GM13976 (cell line): Measurements from ENCODE around the gene GSK3B.
"Not testable (repeated sequence)": the region's sequence is repeated elsewhere in the genome, so short reads cannot be mapped to it uniquely, and the experiment has no call there.

Experiments used
- DNase-seq: peaks from one replicate; pipeline ENCODE4 v3.0.0; 2012; ENCODE audit warnings: low spot score
- CTCF ChIP-seq: IDR thresholded peaks from 2 replicates; pipeline ENCODE4 v1.5.1; 2012; ENCODE audit warnings: borderline replicate concordance, mild to moderate bottlenecking; ENCODE audit not compliant: insufficient read depth; ENCODE audit errors: extremely low read depth, missing control alignments, control extremely low read depth
- in situ Hi-C: fragments of 300-500 bp; cut with MboI; formaldehyde crosslinking; loops from one replicate; pipeline ENCODE4 v1.12.0; 2022; ENCODE audit warnings: low sequenced_read_pairs, mixed read lengths, inconsistent platforms; ENCODE audit not compliant: unreplicated experiment

Gene GSK3B

GRCh38 chr3:120024103-120024502 lies 70.1 kb downstream of the GSK3B start:
- in situ Hi-C loops: no loop called here
- DNase-seq: no peak

GRCh38 chr3:120022729-120023128 lies 71.5 kb downstream of the GSK3B start:
- in situ Hi-C loops: no loop called here
- DNase-seq: no peak
- no peak for TF ChIP-seq CTCF

More at GRCh38 chr3:120024103-120024502, 70.1 kb downstream of the GSK3B start:
- TF ChIP-seq CTCF: no peak

GRCh38 chr3:120021523-120021922 lies 72.7 kb downstream of the GSK3B start:
- no peak for DNase-seq
- TF ChIP-seq CTCF: no peak
- in situ Hi-C loops: no loop called here

- TF ChIP-seq CTCF: no peak
- in situ Hi-C loops: no loop called here
- DNase-seq: no peak
Observed at GRCh38 chr3:120018299-120018698, 75.9 kb downstream of the GSK3B start.

GRCh38 chr3:120017692-120018091 lies 76.6 kb downstream of the GSK3B start:
- no peak for TF ChIP-seq CTCF
- in situ Hi-C loops: no loop called here
- DNase-seq: no peak

GRCh38 chr3:120013481-120013880 lies 80.8 kb downstream of the GSK3B start:
- no peak for TF ChIP-seq CTCF
- in situ Hi-C loops: no loop called here
- no peak for DNase-seq

GRCh38 chr3:120005741-120006140 lies 88.5 kb downstream of the GSK3B start:
- DNase-seq, in situ Hi-C loops: not testable (repeated sequence)

GRCh38 chr3:120004008-120004498 lies 90.2 kb downstream of the GSK3B start:
- in situ Hi-C loops, DNase-seq: not testable (repeated sequence)
